K562 (cell line): ENCODE results near the gene HNF4A. TPM values are rescaled to one million over a fixed set of nuclear protein-coding genes. Genes with fewer than 3 reads are reported as not detected.

Source experiments
- CBX3 ChIP-seq, 2 experiments: IDR thresholded peaks; 1 replicate in 1 of 2; 2 replicates in 1 of 2; pipeline ENCODE4 v1.6.1; 2012; ENCODE audit warnings: inconsistent platforms in 2 of 2, low read length in 2 of 2, borderline replicate concordance in 1 of 2, control low read depth in 1 of 2
- GABPB2 ChIP-seq: fragments of 250-450 bp; sonication (Bioruptor Pico); conservative IDR thresholded peaks from 2 replicates; pipeline ENCODE4 v1.5.1; 2021; ENCODE audit warnings: mild to moderate bottlenecking
- HLTF ChIP-seq: fragments of 450-650 bp; IDR thresholded peaks from 2 replicates; pipeline ENCODE4 v1.6.1; 2016
- JUN ChIP-seq, 2 experiments: sonication (generic) in 1 of 2; formaldehyde crosslinking in 1 of 2; IDR thresholded peaks; 2 replicates each; pipeline versions ENCODE4 v1.6.1 to v1.8.0; 2012 to 2022; ENCODE audit warnings: borderline replicate concordance in 2 of 2, mild to moderate bottlenecking in 2 of 2, improper control_type of control experiment in 1 of 2, low read depth in 1 of 2, low read length in 1 of 2, missing genetic modification reagents in 1 of 2
- KLF1 ChIP-seq: fragments of 450-650 bp; IDR thresholded peaks from 2 replicates; pipeline ENCODE4 v1.6.1; 2016; ENCODE audit warnings: missing genetic modification characterization, missing compliant biosample characterization
- MTA3 ChIP-seq: fragments of 450-650 bp; formaldehyde crosslinking; IDR thresholded peaks from 2 replicates; pipeline ENCODE4 v1.6.1; 2017; ENCODE audit warnings: mild to moderate bottlenecking, borderline replicate concordance
- NCOA2 ChIP-seq, 2 experiments: fragments of 450-650 bp; IDR thresholded peaks; 2 replicates each; pipeline ENCODE4 v1.6.1; 2018; ENCODE audit warnings: mild to moderate bottlenecking in 2 of 2, moderate library complexity in 1 of 2; ENCODE audit not compliant: partially characterized antibody in 2 of 2
- POLR2B ChIP-seq: fragments of 450-650 bp; IDR thresholded peaks from 2 replicates; pipeline ENCODE4 v1.6.1; 2018; ENCODE audit warnings: low read depth; ENCODE audit not compliant: partially characterized antibody
- RUNX1 ChIP-seq: sonication (generic); IDR thresholded peaks from 2 replicates; pipeline ENCODE4 v1.6.1; 2016; ENCODE audit warnings: antibody characterized with exemption, low read depth
- TFAM ChIP-seq: fragments of 250-450 bp; sonication (Bioruptor Pico); conservative IDR thresholded peaks from 2 replicates; pipeline ENCODE4 v1.5.0; 2021; ENCODE audit warnings: mild to moderate bottlenecking, moderate library complexity
- ZNF311 ChIP-seq: fragments of 250-450 bp; sonication (Bioruptor Pico); IDR thresholded peaks from 2 replicates; pipeline ENCODE4 v1.4.0; 2020; ENCODE audit warnings: mild to moderate bottlenecking, moderate library complexity
- ZNF324 ChIP-seq: fragments of 250-450 bp; sonication (Bioruptor Pico); IDR thresholded peaks from 2 replicates; pipeline ENCODE4 v1.4.0; 2020; ENCODE audit warnings: mild to moderate bottlenecking
- ZNF408 ChIP-seq: fragments of 250-450 bp; sonication (Bioruptor Pico); IDR thresholded peaks from 2 replicates; pipeline ENCODE4 v1.4.0; 2020; ENCODE audit warnings: low read depth, mild to moderate bottlenecking, moderate library complexity
- ZNF785 ChIP-seq: fragments of 250-450 bp; sonication (Bioruptor Pico); IDR thresholded peaks from 2 replicates; pipeline ENCODE4 v1.4.0; 2020; ENCODE audit warnings: mild to moderate bottlenecking
- polyA plus RNA-seq, 8 experiments: library from polyadenylated mRNA; depleted of rRNA in 4 of 8; stranded (reverse) in 5 of 8; unstranded in 3 of 8; fragments of >200 nt; fragmentation: Nextera tagmentation in 2 of 8; fragmentation: Illumina TruSeq in 1 of 8; extraction: Ambion mirVana in 2 of 8; extraction: Trizol in 1 of 8; gene quantifications; 2 replicates each; pipeline versions ENCODE4 v1.2.1 to v1.2.3, GENCODE V29; 2011 to 2014; ENCODE audit warnings: inconsistent platforms in 1 of 8, missing spikeins in 1 of 8
- total RNA-seq, 7 experiments: library from RNA; depleted of rRNA in 6 of 7; stranded (reverse); fragments of >200 nt in 6 of 7; fragmentation: Illumina TruSeq in 2 of 7; extraction: Trizol in 2 of 7; gene quantifications; 2 replicates each; pipeline versions ENCODE4 v1.2.1 to v1.2.3, GENCODE V29; 2011 to 2021; ENCODE audit warnings: low replicate concordance in 1 of 7
- TF ChIP-seq, protein P1 (sequence below), 2 experiments: IDR thresholded peaks; 2 replicates each; pipeline ENCODE4 v1.6.1; 2011; ENCODE audit warnings: borderline replicate concordance in 1 of 2, control low read depth in 1 of 2, low read depth in 1 of 2, low read length in 1 of 2, mild to moderate bottlenecking in 1 of 2, mixed read lengths in 1 of 2, moderate library complexity in 1 of 2; ENCODE audit not compliant: insufficient read depth in 1 of 2, insufficient read length in 1 of 2, poor library complexity in 1 of 2, severe bottlenecking in 1 of 2; ENCODE audit errors: extremely low read depth in 1 of 2
- TF ChIP-seq, protein P2 (sequence below): fragments of 450-650 bp; formaldehyde crosslinking; IDR thresholded peaks from 2 replicates; pipeline ENCODE4 v1.4.0; 2020; ENCODE audit warnings: mild to moderate bottlenecking, moderate library complexity
- TF ChIP-seq, protein P3 (sequence below): IDR thresholded peaks from 3 replicates; pipeline ENCODE4 v1.6.1; 2011; ENCODE audit warnings: borderline replicate concordance, mild to moderate bottlenecking, moderate library complexity; ENCODE audit not compliant: insufficient read length; ENCODE audit errors: extremely low read depth
- TF ChIP-seq, protein P4 (sequence below): fragments of 250-450 bp; sonication (Bioruptor Pico); IDR thresholded peaks from 2 replicates; pipeline ENCODE4 v1.8.0; 2021; ENCODE audit warnings: mild to moderate bottlenecking, moderate library complexity

HNF4A gene
- total and polyA plus RNA-seq, 9 of the 15 experiments (the other 6 are each of a cell fraction or from before 2014, with no cell fraction given), result 0.03 to 0.27 (median 0.08) TPM; not detected in 5

DNA sequence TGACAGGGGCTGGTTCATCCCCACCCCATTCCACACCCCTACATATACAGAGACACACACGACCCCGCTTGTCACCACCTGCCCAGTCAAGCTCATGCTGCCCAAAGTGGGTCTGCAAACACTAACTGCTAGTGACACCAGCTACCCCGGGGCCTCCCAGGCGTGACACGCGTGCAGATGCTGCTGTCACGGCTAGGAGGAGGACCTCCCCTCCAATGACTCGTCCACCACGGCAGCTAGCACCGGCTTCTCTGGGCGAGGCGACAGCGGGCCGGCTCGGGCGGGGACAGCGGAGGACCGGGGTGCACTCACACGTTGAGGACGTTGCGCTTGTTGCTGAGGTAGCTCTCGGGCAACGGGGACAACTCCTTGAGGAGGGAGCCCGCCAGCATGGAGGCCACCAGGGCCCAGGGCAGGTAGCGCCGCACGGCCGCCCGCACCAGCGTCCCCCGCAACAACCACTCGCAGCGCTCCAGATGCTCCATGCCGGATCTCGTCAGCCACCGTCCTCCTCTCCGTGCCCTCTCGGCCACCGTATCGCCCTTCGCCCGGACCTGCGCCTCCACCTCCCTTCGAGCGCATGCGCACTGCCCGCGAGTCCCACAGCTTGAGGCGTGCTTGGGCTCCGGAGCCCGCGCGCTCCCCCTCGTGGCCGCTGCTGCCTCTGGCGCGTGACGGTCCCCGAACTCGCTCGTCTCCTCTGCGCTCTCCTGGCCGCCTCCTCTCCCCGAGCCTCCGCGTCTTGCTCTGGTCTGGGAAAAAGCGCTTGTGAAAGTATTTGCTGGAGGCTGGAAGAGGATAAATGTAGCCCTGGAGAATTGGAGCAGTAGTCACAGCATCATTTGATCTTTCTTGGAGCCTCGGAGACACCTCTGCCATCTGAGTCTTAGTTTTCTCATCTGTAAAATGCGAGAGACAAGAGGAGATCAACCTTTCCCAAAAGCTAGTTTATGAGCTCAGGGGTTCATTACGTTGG, 44.5 kb upstream of the HNF4A start, which contains the start of gene FITM2 (continued):
- TF ChIP-seq NCOA2 (IDR thresholded peaks at IDR 0.05; ENCODE audit: partially characterized antibody in 2 of 2) (no peak), ZNF311 (CRISPR knock-in tag) (no peak), ZNF408 (CRISPR knock-in tag) (no peak), POLR2B (peak; percentile 59), CBX3 (IDR thresholded peaks at IDR 0.05; ENCODE audit: borderline replicate concordance in 1 of 2, low read length in 2 of 2) (no peak), ZNF324 (CRISPR knock-in tag) (no peak), GABPB2 (CRISPR knock-in tag) (no peak), MTA3 (peak; percentile 99), RUNX1 (no peak), ZNF785 (no peak), TFAM (CRISPR knock-in tag) (no peak), JUN (IDR thresholded peaks at IDR 0.05; ENCODE audit: borderline replicate concordance, low read depth, low read length) (0 out of 2 replicates have a peak, but pooled peaks have one; percentile 26), JUN (CRISPR knock-in tag; IDR thresholded peaks at IDR 0.05; ENCODE audit: borderline replicate concordance) (0 out of 2 replicates have a peak, but pooled peaks have one; percentile 28), KLF1 (tag) (peak; percentile 61; the same call in 1 of the 2 replicates), HLTF (no peak)
- TF ChIP-seq, protein P1, sequence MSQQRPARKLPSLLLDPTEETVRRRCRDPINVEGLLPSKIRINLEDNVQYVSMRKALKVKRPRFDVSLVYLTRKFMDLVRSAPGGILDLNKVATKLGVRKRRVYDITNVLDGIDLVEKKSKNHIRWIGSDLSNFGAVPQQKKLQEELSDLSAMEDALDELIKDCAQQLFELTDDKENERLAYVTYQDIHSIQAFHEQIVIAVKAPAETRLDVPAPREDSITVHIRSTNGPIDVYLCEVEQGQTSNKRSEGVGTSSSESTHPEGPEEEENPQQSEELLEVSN (IDR thresholded peaks at IDR 0.05; ENCODE audit: borderline replicate concordance in 1 of 2, extremely low read depth in 1 of 2, insufficient read depth in 1 of 2, insufficient read length in 1 of 2, low read depth in 1 of 2, low read length in 1 of 2, poor library complexity in 1 of 2, severe bottlenecking in 1 of 2), result peak in 1 of 2 experiments; percentile 70
- TF ChIP-seq, protein P2, sequence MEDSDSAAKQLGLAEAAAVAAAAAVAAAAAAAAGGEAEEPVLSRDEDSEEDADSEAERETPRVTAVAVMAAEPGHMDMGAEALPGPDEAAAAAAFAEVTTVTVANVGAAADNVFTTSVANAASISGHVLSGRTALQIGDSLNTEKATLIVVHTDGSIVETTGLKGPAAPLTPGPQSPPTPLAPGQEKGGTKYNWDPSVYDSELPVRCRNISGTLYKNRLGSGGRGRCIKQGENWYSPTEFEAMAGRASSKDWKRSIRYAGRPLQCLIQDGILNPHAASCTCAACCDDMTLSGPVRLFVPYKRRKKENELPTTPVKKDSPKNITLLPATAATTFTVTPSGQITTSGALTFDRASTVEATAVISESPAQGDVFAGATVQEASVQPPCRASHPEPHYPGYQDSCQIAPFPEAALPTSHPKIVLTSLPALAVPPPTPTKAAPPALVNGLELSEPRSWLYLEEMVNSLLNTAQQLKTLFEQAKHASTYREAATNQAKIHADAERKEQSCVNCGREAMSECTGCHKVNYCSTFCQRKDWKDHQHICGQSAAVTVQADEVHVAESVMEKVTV (CRISPR knock-in tag), result peak; percentile 83
- TF ChIP-seq, protein P3, sequence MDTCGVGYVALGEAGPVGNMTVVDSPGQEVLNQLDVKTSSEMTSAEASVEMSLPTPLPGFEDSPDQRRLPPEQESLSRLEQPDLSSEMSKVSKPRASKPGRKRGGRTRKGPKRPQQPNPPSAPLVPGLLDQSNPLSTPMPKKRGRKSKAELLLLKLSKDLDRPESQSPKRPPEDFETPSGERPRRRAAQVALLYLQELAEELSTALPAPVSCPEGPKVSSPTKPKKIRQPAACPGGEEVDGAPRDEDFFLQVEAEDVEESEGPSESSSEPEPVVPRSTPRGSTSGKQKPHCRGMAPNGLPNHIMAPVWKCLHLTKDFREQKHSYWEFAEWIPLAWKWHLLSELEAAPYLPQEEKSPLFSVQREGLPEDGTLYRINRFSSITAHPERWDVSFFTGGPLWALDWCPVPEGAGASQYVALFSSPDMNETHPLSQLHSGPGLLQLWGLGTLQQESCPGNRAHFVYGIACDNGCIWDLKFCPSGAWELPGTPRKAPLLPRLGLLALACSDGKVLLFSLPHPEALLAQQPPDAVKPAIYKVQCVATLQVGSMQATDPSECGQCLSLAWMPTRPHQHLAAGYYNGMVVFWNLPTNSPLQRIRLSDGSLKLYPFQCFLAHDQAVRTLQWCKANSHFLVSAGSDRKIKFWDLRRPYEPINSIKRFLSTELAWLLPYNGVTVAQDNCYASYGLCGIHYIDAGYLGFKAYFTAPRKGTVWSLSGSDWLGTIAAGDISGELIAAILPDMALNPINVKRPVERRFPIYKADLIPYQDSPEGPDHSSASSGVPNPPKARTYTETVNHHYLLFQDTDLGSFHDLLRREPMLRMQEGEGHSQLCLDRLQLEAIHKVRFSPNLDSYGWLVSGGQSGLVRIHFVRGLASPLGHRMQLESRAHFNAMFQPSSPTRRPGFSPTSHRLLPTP, result no peak
- TF ChIP-seq, protein P4, sequence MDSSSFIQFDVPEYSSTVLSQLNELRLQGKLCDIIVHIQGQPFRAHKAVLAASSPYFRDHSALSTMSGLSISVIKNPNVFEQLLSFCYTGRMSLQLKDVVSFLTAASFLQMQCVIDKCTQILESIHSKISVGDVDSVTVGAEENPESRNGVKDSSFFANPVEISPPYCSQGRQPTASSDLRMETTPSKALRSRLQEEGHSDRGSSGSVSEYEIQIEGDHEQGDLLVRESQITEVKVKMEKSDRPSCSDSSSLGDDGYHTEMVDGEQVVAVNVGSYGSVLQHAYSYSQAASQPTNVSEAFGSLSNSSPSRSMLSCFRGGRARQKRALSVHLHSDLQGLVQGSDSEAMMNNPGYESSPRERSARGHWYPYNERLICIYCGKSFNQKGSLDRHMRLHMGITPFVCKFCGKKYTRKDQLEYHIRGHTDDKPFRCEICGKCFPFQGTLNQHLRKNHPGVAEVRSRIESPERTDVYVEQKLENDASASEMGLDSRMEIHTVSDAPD (CRISPR knock-in tag), result no peak
